Transverse colon (tissue), 4 donors: ENCODE results near the gene SPPL3. TPM values are rescaled to one million over a fixed set of nuclear protein-coding genes. Genes with fewer than 3 reads are reported as not detected.
"Not testable (repeated sequence)": the region's sequence is repeated elsewhere in the genome, so short reads cannot be mapped to it uniquely, and the experiment has no call there.

Source experiments
- DNase-seq: peaks from one replicate; pipeline ENCODE4 v3.0.0-alpha.2; 2019
- H3K27ac ChIP-seq, 4 donors: fragments of 200-600 bp; sonication (generic); 2 replicates each; pipeline ENCODE4 v1.5.1; 2016 to 2018; ENCODE audit warnings: inconsistent platforms in 4 of 4
- H3K27me3 ChIP-seq: fragments of 200-600 bp; sonication (generic); 2 replicates; pipeline ENCODE4 v1.5.1; 2017; ENCODE audit warnings: inconsistent platforms
- H3K36me3 ChIP-seq, 4 donors: fragments of 200-600 bp; sonication (generic); 2 replicates each; pipeline ENCODE4 v1.5.1; 2017 to 2019; ENCODE audit warnings: inconsistent platforms in 4 of 4
- H3K4me1 ChIP-seq, 4 donors: fragments of 200-600 bp; sonication (generic); 2 replicates each; pipeline ENCODE4 v1.5.1; 2017 to 2020; ENCODE audit warnings: inconsistent platforms in 4 of 4
- H3K4me3 ChIP-seq, 4 donors: fragments of 200-600 bp; sonication (generic); 1 replicate in 1 of 4; 2 replicates in 3 of 4; pipeline versions ENCODE4 v1.5.1 to v1.6.1; 2017 to 2019; ENCODE audit warnings: inconsistent platforms in 4 of 4
- H3K9me3 ChIP-seq, 2 donors: fragments of 200-600 bp; sonication (generic); 2 replicates each; pipeline ENCODE4 v1.5.1; 2017 to 2019; ENCODE audit warnings: inconsistent platforms in 2 of 2
- CTCF ChIP-seq, 5 experiments: fragments of 200-600 bp in 3 of 5; fragments of 450-650 bp in 2 of 5; sonication (generic) in 3 of 5; IDR thresholded peaks; 1 replicate in 2 of 5; 2 replicates in 3 of 5; pipeline ENCODE4 v1.5.1; 2016 to 2017; ENCODE audit warnings: antibody characterized with exemption in 5 of 5, inconsistent platforms in 3 of 5, mild to moderate bottlenecking in 2 of 5, moderate library complexity in 1 of 5
- EP300 ChIP-seq: sonication (generic); formaldehyde crosslinking; IDR thresholded peaks from one replicate; pipeline ENCODE4 v1.6.1; 2017; ENCODE audit warnings: antibody characterized with exemption, low read depth
- POLR2A ChIP-seq: fragments of 450-650 bp; IDR thresholded peaks from one replicate; pipeline ENCODE4 v1.6.1; 2016; ENCODE audit warnings: antibody characterized with exemption, mild to moderate bottlenecking, moderate library complexity
- POLR2AphosphoS5 ChIP-seq, 3 donors: sonication (generic); formaldehyde crosslinking; IDR thresholded peaks; one replicate each; pipeline ENCODE4 v1.6.1; 2016; ENCODE audit warnings: antibody characterized with exemption in 3 of 3
- WGBS, 2 donors: methylation state at CpG; one replicate each; pipeline ENCODE4 v1.1.5; 2018; ENCODE audit warnings: low coverage in 1 of 2; 5-methylcytosine and 5-hydroxymethylcytosine counted together
- in situ Hi-C, 4 donors: fragments of 200-750 bp; cut with MboI; loops; one replicate each; pipeline versions ENCODE4 v1.15.0 to v1.15.1; 2017; ENCODE audit warnings: low sequenced_read_pairs in 3 of 4, low pct_ligation_motif_present in 1 of 4, low pct_unique_long_range_greater_than_20kb in 1 of 4
- intact Hi-C: fragments of 100-400 bp; cut with DNase I; formaldehyde crosslinking; loops from one replicate; pipeline ENCODE4 v1.15.1; 2023; ENCODE audit warnings: low total_unique reads
- total RNA-seq, 4 donors: library from RNA; depleted of rRNA; stranded (reverse); fragments of >200 nt; gene quantifications; one replicate each; pipeline ENCODE4 v1.1.0, GENCODE V29; 2016

The SPPL3 gene
- total RNA-seq, 4 donors from 2014 or later, result 34.7 to 45.4 (median 41.6) TPM

DNA sequence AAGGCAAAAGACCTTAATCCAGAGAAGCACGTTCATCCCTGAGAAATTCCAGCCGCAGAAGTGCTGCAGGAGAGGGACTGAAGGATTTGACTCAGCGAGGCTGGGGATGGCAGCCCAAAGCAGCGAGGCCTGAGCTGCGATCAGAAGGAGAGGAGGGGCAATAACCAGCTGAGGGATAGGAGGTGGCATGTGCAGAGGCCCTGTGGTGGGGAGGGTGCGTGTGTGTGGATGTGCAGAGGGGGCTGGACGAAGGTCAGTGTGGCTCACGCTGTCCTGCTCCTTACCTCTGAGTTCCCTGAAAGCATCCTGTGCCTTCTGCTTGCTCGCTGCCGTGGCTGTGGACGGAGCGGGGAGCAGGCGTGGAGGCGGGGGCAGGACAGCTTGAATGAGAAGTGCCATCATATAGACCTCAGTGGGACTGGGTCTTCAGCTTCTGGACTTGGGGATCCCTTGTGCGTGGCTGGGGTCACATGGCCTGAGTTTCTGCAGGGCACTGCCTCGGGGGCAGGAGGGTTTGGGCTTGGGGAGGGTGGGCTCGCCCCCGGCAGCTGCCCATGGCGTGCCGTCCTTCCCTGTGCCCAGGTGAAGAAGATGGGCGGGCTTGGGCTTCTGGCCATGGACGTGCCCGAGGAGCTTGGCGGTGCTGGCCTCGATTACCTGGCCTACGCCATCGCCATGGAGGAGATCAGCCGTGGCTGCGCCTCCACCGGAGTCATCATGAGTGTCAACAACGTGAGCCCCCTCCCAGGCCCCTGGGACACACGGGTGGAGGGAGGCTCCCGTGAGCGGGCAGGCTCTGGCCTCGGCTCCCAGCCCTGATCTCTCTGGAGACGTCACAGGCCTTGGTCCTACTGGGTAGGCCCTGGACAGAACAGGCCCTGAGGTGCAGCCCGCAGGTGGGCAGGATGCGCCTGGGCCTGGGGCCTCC, 167.5 kb downstream of the SPPL3 start:
- in situ Hi-C loops, result no loop called here
- DNase-seq, result no peak
- no peak overlapping the region for H3K27ac ChIP-seq
- H3K27me3 ChIP-seq, result no peaks in the 10 kb centered on the region
- no peak overlapping the region for H3K4me3 ChIP-seq
- H3K36me3 ChIP-seq, result peaks cover 0 to 18% (median 0%) of the 10 kb centered on the region in 4 donors
- H3K4me1 ChIP-seq, result no peaks in the 10 kb centered on the region
- intact Hi-C loops, result no loop called here
- WGBS, 2 donors, result 81 to 92% methylated on average over 5 to 38 of the region's 38 CpGs
- H3K9me3 ChIP-seq, result no peaks in the 10 kb centered on the region
- TF ChIP-seq EP300 (no peak), CTCF (IDR thresholded peaks at IDR 0.05) (no peak), POLR2A (no peak)

DNA sequence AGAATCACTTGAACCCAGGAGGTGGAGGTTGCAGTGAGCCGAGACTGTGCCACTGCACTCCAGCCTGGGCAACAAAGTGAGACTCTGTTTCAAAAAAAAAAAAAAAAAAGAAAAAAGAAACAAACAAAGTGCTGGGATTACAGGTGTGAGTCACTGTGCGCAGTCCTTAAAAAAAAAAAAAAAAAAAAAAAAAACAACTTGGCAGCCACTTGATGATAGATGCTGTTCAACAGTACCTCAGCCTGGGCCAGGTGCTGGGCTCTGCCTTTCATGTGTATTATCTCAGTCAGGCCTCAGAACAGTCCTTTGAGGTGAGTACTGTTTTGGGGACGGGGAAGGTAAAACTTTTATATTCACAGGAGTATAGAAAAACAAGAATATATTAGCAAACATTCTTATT, 169.0 kb downstream of the SPPL3 start:
- Histone ChIP-seq H3K4me1 (peaks cover 0 to 4% (median 0%) of the 10 kb centered on the region in 4 donors), H3K36me3 (peaks cover 0 to 18% (median 4%) of the 10 kb centered on the region in 4 donors), H3K27ac (no peak overlapping the region), H3K27me3 (no peaks in the 10 kb centered on the region), H3K4me3 (no peak overlapping the region), H3K9me3 (no peaks in the 10 kb centered on the region)
- intact Hi-C loops (no loop called here), in situ Hi-C loops (no loop called here)
- TF ChIP-seq EP300, result no peak
- no peak for TF ChIP-seq CTCF (IDR thresholded peaks at IDR 0.05)
- WGBS, 2 donors, result 75% methylated on average over 3 of the region's 3 CpGs; no CpG with 5 or more reads in 1 of the 2 donors
- DNase-seq, result no peak

- TF ChIP-seq POLR2A (no peak), EP300 (no peak), CTCF (IDR thresholded peaks at IDR 0.05) (no peak), POLR2AphosphoS5 (IDR thresholded peaks at IDR 0.05) (no peak)
- no peaks in the 10 kb centered on the region for H3K27me3 ChIP-seq
- WGBS, 2 donors, result 93% methylated on average over 10 of the region's 10 CpGs; no CpG with 5 or more reads in 1 of the 2 donors
- no peaks in the 10 kb centered on the region for H3K9me3 ChIP-seq
- intact Hi-C loops (no loop called here), in situ Hi-C loops (no loop called here)
- peaks cover 0 to 4% (median 0%) of the 10 kb centered on the region in 4 donors for H3K4me1 ChIP-seq
- H3K36me3 ChIP-seq, result peaks cover 0 to 16% (median 7%) of the 10 kb centered on the region in 4 donors
- no peak overlapping the region for H3K4me3 ChIP-seq
- no peak for DNase-seq
- no peak overlapping the region for H3K27ac ChIP-seq
Measured at GRCh38 chr12:120734210-120734609, 169.9 kb downstream of the SPPL3 start.

DNA sequence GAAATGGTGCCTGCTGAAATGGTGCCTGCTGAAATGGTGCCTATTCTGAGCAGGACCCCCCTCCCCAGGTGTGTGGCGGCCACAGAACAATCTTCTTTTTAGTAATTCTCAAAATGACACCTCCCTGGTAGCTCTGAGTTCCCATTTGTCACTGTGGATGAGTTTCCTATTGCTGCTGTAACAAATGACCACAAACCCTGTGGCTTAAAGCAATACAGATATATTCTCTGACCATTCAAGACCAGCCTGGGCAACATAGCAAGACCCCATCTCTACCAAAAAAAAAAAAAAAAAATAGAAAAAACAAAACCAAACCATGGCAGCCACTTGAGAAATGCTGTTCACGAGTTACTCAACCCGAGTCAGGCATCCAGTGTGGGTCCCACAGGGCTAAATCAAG, 170.6 kb downstream of the SPPL3 start:
- 89% methylated on average over 3 of the region's 3 CpGs; no CpG with 5 or more reads in 1 of the 2 donors for WGBS, 2 donors
- no peak overlapping the region for H3K4me3 ChIP-seq
- peaks cover 0 to 7% (median 0%) of the 10 kb centered on the region in 4 donors for H3K4me1 ChIP-seq
- H3K9me3 ChIP-seq, result no peaks in the 10 kb centered on the region
- TF ChIP-seq EP300 (no peak), POLR2A (no peak), POLR2AphosphoS5 (IDR thresholded peaks at IDR 0.05) (no peak), CTCF (IDR thresholded peaks at IDR 0.05) (no peak)
- no peaks in the 10 kb centered on the region for H3K27me3 ChIP-seq
- in situ Hi-C loops (no loop called here), intact Hi-C loops (no loop called here)
- no peak overlapping the region for H3K27ac ChIP-seq
- H3K36me3 ChIP-seq, result peaks cover 0 to 16% (median 4%) of the 10 kb centered on the region in 4 donors
- DNase-seq, result no peak

DNA sequence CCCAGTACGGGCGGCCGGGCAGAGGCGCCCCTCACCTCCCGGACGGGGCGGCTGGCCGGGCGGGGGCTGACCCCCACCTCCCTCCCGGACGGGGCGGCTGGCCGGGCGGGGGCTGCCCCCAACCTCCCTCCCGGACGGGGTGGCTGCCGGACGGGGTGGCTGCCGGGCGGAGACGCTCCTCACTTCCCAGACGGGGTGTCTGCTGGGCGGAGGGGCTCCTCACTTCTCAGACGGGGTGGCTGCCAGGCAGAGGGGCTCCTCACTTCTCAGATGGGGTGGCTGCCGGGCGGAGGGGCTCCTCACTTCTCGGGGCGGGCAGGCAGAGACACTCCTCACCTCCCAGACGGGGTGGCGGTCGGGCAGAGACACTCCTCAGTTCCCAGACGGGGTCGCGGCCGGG, 172.0 kb downstream of the SPPL3 start:
- H3K36me3 ChIP-seq, result peaks cover 0 to 16% (median 0%) of the 10 kb centered on the region in 4 donors
- WGBS, 2 donors, result 96% methylated on average over 22 of the region's 35 CpGs; no CpG with 5 or more reads in 1 of the 2 donors
- H3K9me3 ChIP-seq, in situ Hi-C loops, DNase-seq, H3K4me3 ChIP-seq, intact Hi-C loops, H3K27me3 ChIP-seq, H3K27ac ChIP-seq: not testable (repeated sequence)
- peaks cover 0 to 21% (median 4%) of the 10 kb centered on the region in 4 donors for H3K4me1 ChIP-seq
